HepG2 (cell line): ENCODE data around the gene SMPD3. TPM values are rescaled to one million over a fixed set of nuclear protein-coding genes. Genes with fewer than 3 reads are reported as not detected.

Experiments
- CTCF ChIP-seq: sonication (generic); formaldehyde crosslinking; IDR thresholded peaks from 2 replicates; pipeline ENCODE4 v1.5.0; 2020; ENCODE audit warnings: mild to moderate bottlenecking, missing genetic modification reagents, moderate library complexity
- GATAD2A ChIP-seq: IDR thresholded peaks from 2 replicates; pipeline ENCODE4 v1.6.1; 2016
- GFI1 ChIP-seq: sonication (generic); formaldehyde crosslinking; IDR thresholded peaks from 2 replicates; pipeline ENCODE4 v1.5.0; 2020; ENCODE audit warnings: missing genetic modification reagents, mild to moderate bottlenecking, borderline replicate concordance
- HNF1A ChIP-seq, 2 experiments: sonication (generic) in 1 of 2; formaldehyde crosslinking in 1 of 2; IDR thresholded peaks; 2 replicates each; pipeline versions ENCODE4 v1.4.0 to v1.6.1; 2016 to 2020; ENCODE audit warnings: borderline replicate concordance in 1 of 2, low read depth in 1 of 2, mild to moderate bottlenecking in 1 of 2, missing genetic modification reagents in 1 of 2
- KLF16 ChIP-seq, 2 experiments: sonication (generic) in 1 of 2; formaldehyde crosslinking in 1 of 2; IDR thresholded peaks; 2 replicates each; pipeline versions ENCODE4 v1.6.1 to v1.8.0; 2016 to 2023; ENCODE audit warnings: missing genetic modification reagents in 2 of 2, missing compliant biosample characterization in 1 of 2
- MEIS2 ChIP-seq: sonication (generic); formaldehyde crosslinking; IDR thresholded peaks from 2 replicates; pipeline ENCODE4 v1.9.0; 2021; ENCODE audit warnings: mild to moderate bottlenecking, missing genetic modification reagents
- NFIC ChIP-seq: IDR thresholded peaks from 2 replicates; pipeline ENCODE4 v1.6.1; 2012; ENCODE audit warnings: mild to moderate bottlenecking, low read length, inconsistent platforms
- PPARG ChIP-seq: conservative IDR thresholded peaks from 2 replicates; pipeline ENCODE4 v1.6.1; 2016; ENCODE audit warnings: missing biosample characterization, missing genetic modification reagents
- RAD21 ChIP-seq: fragments of 450-650 bp; formaldehyde crosslinking; IDR thresholded peaks from 2 replicates; pipeline ENCODE4 v1.5.0; 2020; ENCODE audit warnings: mild to moderate bottlenecking
- RFXAP ChIP-seq: sonication (generic); formaldehyde crosslinking; IDR thresholded peaks from 2 replicates; pipeline ENCODE4 v1.4.0; 2020; ENCODE audit warnings: missing genetic modification reagents, borderline replicate concordance
- RNF219 ChIP-seq: sonication (generic); formaldehyde crosslinking; IDR thresholded peaks from 2 replicates; pipeline ENCODE4 v1.5.0; 2020; ENCODE audit warnings: mild to moderate bottlenecking, missing genetic modification reagents
- RXRB ChIP-seq: IDR thresholded peaks from 2 replicates; pipeline ENCODE4 v1.6.1; 2016; ENCODE audit warnings: borderline replicate concordance, missing genetic modification reagents, missing compliant biosample characterization
- SIN3A ChIP-seq: IDR thresholded peaks from 2 replicates; pipeline ENCODE4 v1.6.1; 2011; ENCODE audit warnings: low read depth, mild to moderate bottlenecking, control low read depth, low read length, borderline replicate concordance
- SMARCC2 ChIP-seq: fragments of 450-650 bp; IDR thresholded peaks from 2 replicates; pipeline ENCODE4 v1.6.1; 2017; ENCODE audit warnings: antibody characterized with exemption, mild to moderate bottlenecking
- SMC3 ChIP-seq: IDR thresholded peaks from 2 replicates; pipeline ENCODE4 v1.6.1; 2011; ENCODE audit warnings: low read length, improper control_type of control experiment
- TBP ChIP-seq: sonication (generic); formaldehyde crosslinking; IDR thresholded peaks from 2 replicates; pipeline ENCODE4 v1.5.0; 2020; ENCODE audit warnings: missing genetic modification reagents
- TCF12 ChIP-seq, 2 experiments: fragments of 450-650 bp in 1 of 2; sonication (generic) in 1 of 2; formaldehyde crosslinking in 1 of 2; IDR thresholded peaks; 2 replicates each; pipeline versions ENCODE4 v1.6.1 to v1.8.0; 2017 to 2022; ENCODE audit warnings: antibody characterized with exemption in 1 of 2, mild to moderate bottlenecking in 1 of 2, missing genetic modification reagents in 1 of 2, moderate library complexity in 1 of 2
- TCF7L2 ChIP-seq: IDR thresholded peaks from 2 replicates; pipeline ENCODE4 v1.6.1; 2011; ENCODE audit warnings: mild to moderate bottlenecking, low read depth, low read length, moderate library complexity
- ZFP36L1 ChIP-seq: sonication (generic); formaldehyde crosslinking; IDR thresholded peaks from 2 replicates; pipeline ENCODE4 v1.8.0; 2022; ENCODE audit warnings: mild to moderate bottlenecking, missing genetic modification reagents, moderate library complexity
- ZNF232 ChIP-seq: sonication (generic); formaldehyde crosslinking; IDR thresholded peaks from 2 replicates; pipeline ENCODE4 v1.4.0; 2020; ENCODE audit warnings: missing genetic modification reagents, borderline replicate concordance
- ZNF251 ChIP-seq: sonication (generic); formaldehyde crosslinking; IDR thresholded peaks from 2 replicates; pipeline ENCODE4 v1.9.0; 2021; ENCODE audit warnings: mild to moderate bottlenecking, missing genetic modification reagents
- ZNF431 ChIP-seq: sonication (generic); formaldehyde crosslinking; IDR thresholded peaks from 2 replicates; pipeline ENCODE4 v1.9.0; 2022; ENCODE audit warnings: missing genetic modification reagents, low read depth, mild to moderate bottlenecking, borderline replicate concordance
- ZNF546 ChIP-seq: sonication (generic); formaldehyde crosslinking; conservative IDR thresholded peaks from 2 replicates; pipeline ENCODE4 v1.8.1; 2023; ENCODE audit warnings: mild to moderate bottlenecking, missing genetic modification reagents
- ZNF749 ChIP-seq: sonication (generic); formaldehyde crosslinking; IDR thresholded peaks from 2 replicates; pipeline ENCODE4 v1.8.0; 2022; ENCODE audit warnings: mild to moderate bottlenecking, missing genetic modification reagents, moderate library complexity, borderline replicate concordance
- polyA plus RNA-seq, 8 experiments: library from polyadenylated mRNA; depleted of rRNA in 3 of 8; stranded (reverse) in 7 of 8; unstranded in 1 of 8; fragments of >200 nt; fragmentation: Illumina TruSeq in 4 of 8; extraction: Trizol in 4 of 8; gene quantifications; 2 replicates each; pipeline versions ENCODE4 v1.2.1 to v1.2.3, GENCODE V29; 2011 to 2016; ENCODE audit warnings: low read depth in 4 of 8, missing spikeins in 1 of 8, mixed read lengths in 1 of 8; ENCODE audit not compliant: insufficient read depth in 1 of 8
- total RNA-seq, 5 experiments: library from RNA; depleted of rRNA; stranded (reverse); fragments of >200 nt; fragmentation: Illumina TruSeq; extraction: Trizol; gene quantifications; 2 replicates each; pipeline ENCODE4 v1.2.3, GENCODE V29; 2016; ENCODE audit warnings: low read depth in 1 of 5

SMPD3 gene
- total and polyA plus RNA-seq, 2 of the 13 experiments (the other 11 are each of a cell fraction or from before 2014, with no cell fraction given) = 0.07 to 0.32 TPM

- TF ChIP-seq TBP (CRISPR knock-in tag) = no peak
- no peak for TF ChIP-seq PPARG (CRISPR knock-in tag)
- TF ChIP-seq ZNF251 = no peak
- TF ChIP-seq ZNF749 (CRISPR knock-in tag) = no peak
- TF ChIP-seq HNF1A (IDR thresholded peaks at IDR 0.05; ENCODE audit: low read depth) = no peak
- no peak for TF ChIP-seq HNF1A (CRISPR knock-in tag; IDR thresholded peaks at IDR 0.05; ENCODE audit: borderline replicate concordance)
- TF ChIP-seq NFIC = no peak
- TF ChIP-seq GATAD2A = no peak
- TF ChIP-seq ZNF431 (CRISPR knock-in tag) = no peak
- no peak for TF ChIP-seq RXRB (CRISPR knock-in tag)
- TF ChIP-seq ZNF232 = no peak
- TF ChIP-seq SMC3 = peak; percentile 55; the same call in 1 of the 2 replicates
- no peak for TF ChIP-seq SIN3A
- no peak for TF ChIP-seq TCF7L2
- TF ChIP-seq KLF16 (CRISPR knock-in tag; IDR thresholded peaks at IDR 0.05) = no peak
- no peak for TF ChIP-seq GFI1 (CRISPR knock-in tag)
- TF ChIP-seq RFXAP (CRISPR knock-in tag) = no peak
- no peak for TF ChIP-seq ZNF546
- TF ChIP-seq TCF12 (IDR thresholded peaks at IDR 0.05) = no peak
- no peak for TF ChIP-seq TCF12 (CRISPR knock-in tag; IDR thresholded peaks at IDR 0.05)
- TF ChIP-seq RNF219 (CRISPR knock-in tag) = no peak
- TF ChIP-seq RAD21 = 0 out of 2 replicates have a peak, but pooled peaks have one; percentile 29
- no peak for TF ChIP-seq ZFP36L1 (CRISPR knock-in tag)
- TF ChIP-seq CTCF (CRISPR knock-in tag) = peak; percentile 71
- no peak for TF ChIP-seq SMARCC2
- no peak for TF ChIP-seq MEIS2
Measured at GRCh38 chr16:68445458-68445857, 2.9 kb downstream of the SMPD3 start (continued).
